Measurements from ENCODE around the gene PRSS48.
"Not testable (repeated sequence)": the region's sequence is repeated elsewhere in the genome, so short reads cannot be mapped to it uniquely, and the experiment has no call there.

PRSS48 gene

DNA sequence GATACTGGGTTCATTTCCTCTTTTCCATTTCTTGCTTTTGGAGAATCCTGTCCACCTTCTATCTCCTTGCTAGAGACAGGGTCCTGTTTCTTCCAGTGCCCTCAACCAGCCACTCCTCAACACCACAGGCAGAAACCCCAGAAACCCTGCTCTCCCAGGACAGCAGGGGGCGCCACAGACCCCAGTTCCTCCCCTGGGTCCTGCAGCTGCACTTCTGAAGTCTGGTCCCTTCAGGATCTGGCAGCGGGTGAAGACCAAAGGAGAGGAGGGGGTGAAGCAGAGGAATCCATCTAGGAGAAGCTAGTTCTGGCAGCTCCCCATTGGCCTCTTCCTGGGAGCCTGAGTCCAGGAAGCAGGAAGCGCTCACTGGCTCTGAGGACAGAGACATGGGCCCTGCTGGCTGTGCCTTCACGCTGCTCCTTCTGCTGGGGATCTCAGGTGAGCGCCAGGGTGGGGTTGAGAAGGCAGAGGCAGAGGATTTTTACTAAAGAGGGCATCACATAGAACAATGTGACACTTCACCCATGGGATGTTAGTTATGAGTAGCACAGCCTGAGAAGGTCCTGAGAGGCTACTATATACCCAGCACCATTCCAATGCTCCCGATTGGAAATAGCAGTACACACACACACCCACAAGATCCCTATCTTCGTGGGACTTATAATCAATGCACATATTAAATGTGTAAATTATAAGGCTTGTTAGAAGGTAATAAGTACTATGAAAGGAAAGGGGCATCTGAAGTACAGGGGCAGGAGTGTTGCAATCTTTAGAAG is at the start of gene PRSS48:
TSS of gene PRSS48 (plus strand) at position 375 of the 776 bp plus-strand sequence. CDS start at position 387, 12 bp downstream.
- DNase-seq (ENCODE audit: insufficient read length, low spot score) = no peak
- no peak for FAIRE-seq
- TF ChIP-seq, protein P1, sequence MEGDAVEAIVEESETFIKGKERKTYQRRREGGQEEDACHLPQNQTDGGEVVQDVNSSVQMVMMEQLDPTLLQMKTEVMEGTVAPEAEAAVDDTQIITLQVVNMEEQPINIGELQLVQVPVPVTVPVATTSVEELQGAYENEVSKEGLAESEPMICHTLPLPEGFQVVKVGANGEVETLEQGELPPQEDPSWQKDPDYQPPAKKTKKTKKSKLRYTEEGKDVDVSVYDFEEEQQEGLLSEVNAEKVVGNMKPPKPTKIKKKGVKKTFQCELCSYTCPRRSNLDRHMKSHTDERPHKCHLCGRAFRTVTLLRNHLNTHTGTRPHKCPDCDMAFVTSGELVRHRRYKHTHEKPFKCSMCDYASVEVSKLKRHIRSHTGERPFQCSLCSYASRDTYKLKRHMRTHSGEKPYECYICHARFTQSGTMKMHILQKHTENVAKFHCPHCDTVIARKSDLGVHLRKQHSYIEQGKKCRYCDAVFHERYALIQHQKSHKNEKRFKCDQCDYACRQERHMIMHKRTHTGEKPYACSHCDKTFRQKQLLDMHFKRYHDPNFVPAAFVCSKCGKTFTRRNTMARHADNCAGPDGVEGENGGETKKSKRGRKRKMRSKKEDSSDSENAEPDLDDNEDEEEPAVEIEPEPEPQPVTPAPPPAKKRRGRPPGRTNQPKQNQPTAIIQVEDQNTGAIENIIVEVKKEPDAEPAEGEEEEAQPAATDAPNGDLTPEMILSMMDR (IDR thresholded peaks at IDR 0.05; ENCODE audit: insufficient read depth, missing control alignments) = peak; percentile 64

DNA sequence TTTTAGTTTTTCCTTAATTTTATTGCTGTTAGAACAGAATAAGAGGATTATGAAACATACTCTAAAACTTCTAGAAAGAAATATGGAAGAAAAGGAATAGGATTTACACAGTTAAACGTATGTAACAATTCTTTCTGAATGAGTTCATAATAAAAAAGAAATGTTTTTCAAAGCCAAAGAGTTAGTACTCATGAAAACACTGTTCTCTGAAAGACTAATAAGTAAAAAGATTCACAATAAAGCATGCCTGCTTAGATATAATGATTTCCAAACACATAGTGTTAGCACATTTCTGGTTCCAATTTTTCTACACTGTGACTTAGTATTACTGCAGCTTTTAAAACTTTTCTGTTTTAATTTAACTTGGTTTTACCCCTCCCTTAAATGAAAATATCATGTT is 49.8 kb upstream of the PRSS48 start:
- FAIRE-seq (peak; percentile 72), DNase-seq (ENCODE audit: insufficient read length, low spot score) (no peak)
- TF ChIP-seq, protein P1 (IDR thresholded peaks at IDR 0.05; ENCODE audit: insufficient read depth, missing control alignments) = no peak

DNA sequence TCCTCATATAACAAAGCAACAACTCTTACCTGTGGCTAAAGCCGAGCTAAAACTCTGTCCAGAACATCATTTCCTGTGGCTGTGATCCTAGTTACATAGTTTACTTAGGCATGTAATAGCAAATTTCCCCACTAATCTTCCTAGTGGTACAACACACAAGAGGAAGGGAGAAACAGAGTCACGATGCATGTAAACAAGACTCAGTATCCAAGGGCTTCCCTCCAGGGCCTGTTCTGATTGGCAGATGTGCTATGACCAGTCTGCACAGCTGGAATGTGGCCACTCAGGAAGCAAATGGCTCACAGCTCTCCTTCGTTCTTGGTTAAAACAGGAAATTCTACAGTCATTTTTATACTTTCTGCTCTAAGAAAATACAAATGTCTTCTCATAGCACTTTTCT is 49.2 kb upstream of the PRSS48 start:
- FAIRE-seq (no peak), DNase-seq (ENCODE audit: insufficient read length, low spot score) (no peak)
- TF ChIP-seq, protein P1 (IDR thresholded peaks at IDR 0.05; ENCODE audit: insufficient read depth, missing control alignments) = no peak

DNA sequence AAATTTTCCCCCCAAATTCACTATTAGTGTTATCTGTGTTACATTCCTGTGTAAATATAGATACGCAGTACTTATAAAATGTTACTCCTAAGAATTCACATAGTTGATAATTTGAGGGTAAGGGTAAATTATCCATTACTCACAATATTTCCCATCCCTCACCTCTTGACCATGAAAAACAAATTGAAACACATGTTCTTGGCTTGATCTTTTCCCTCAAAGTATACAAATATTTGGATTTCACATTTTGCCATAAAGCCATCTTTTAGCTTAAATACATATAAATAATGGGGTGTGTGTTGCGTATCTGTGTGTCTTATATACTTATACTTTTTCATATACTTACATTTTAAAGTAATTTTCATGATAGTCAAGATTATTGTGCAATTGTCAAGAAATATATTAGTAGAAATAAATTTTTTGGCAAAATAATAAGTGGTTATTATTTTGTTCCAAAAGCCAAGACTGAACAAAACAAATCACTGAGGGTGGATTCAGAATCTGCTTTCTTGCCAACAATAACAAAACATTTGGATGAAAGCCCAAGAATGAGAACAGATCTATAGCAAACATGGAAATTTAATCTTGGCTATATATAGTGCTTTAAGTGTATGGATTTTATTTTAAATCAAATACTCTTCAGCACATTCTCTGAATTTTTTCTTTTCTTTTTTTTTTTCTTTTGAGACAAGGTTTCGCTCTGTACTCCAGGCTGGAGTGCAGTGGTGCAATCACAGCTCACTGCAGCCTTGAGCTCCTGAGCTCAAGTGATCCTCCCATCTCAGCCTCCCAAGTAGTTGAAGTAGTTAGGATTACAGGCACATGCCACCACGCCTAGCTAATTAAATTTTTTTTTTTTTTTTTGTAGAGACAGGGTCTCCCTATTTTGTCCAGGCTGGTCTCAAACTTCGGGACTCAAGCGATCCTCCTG is 48.5 kb upstream of the PRSS48 start:
- TF ChIP-seq, protein P1 (IDR thresholded peaks at IDR 0.05; ENCODE audit: insufficient read depth, missing control alignments) = no peak
- FAIRE-seq = peak; percentile 38

DNA sequence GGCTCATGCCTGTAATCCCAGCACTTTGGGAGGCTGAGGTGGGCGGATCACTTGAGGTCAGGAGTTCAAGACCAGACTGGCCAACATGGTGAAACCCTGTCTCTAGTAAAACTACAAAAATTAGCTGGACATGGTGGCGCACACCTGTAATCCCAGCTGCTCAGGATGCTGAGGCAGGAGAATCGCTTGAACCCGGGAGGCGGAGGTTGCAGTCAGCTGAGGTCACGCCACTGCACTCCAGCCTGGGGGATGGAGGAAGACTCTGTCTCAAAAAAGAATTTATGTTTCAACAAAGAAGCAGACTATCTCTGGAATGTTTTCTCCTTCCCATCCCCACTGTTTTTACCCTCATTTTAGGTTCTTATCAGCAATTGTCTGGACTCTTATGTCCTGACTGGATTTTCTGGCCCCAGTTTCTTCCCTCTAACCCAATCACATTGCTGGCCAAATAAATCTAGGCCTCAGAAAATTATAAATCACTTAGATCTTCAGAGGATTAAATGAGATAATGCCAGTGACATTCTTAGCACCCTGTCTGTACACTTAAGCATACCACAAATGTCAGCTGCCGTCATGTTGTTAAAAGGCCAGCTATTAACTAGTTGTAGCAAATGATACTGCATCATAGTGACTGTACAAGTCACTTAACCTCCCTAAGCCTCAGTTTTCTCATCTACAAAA is 44.9 kb upstream of the PRSS48 start:
- no peak for DNase-seq (ENCODE audit: insufficient read length, low spot score)
- TF ChIP-seq, protein P1 (IDR thresholded peaks at IDR 0.05; ENCODE audit: insufficient read depth, missing control alignments) = no peak
- FAIRE-seq = peak; percentile 98

More for the DNA sequence above, 48.5 kb upstream of the PRSS48 start:
- DNase-seq (ENCODE audit: insufficient read length, low spot score) = no peak

- TF ChIP-seq, protein P1 (IDR thresholded peaks at IDR 0.05; ENCODE audit: insufficient read depth, missing control alignments) = no peak
- DNase-seq (ENCODE audit: insufficient read length, low spot score) (no peak), FAIRE-seq (peak; percentile 87)
Observed at GRCh38 chr4:151233600-151233999, 43.4 kb upstream of the PRSS48 start.

DNA sequence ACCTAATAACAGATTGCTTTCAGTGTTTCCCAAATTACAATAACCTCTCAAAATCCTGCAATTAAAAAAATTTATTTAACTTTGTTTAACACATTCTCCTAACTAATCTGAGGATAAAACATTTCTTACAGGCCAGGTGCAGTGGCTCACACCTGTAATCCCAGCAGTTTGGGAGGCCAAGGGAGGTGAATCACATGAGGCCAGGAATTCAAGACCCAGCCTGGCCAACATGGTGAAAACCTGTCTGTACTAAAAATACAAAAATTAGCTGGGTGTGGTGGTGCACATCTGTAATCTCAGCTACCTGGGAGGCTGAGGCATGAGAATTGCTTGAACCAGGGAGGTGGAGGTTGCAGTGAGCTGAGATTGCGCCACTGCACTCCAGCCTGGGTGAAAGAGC is 41.6 kb upstream of the PRSS48 start:
- FAIRE-seq; DNase-seq (ENCODE audit: insufficient read length, low spot score): not testable (repeated sequence)
